H9 (cell line): ENCODE results near the gene OPALIN. TPM values are rescaled to one million over a fixed set of nuclear protein-coding genes. Genes with fewer than 3 reads are reported as not detected.
A peak's percentile ranks its signal among the peaks of the same experiment; 100 is the strongest.

Source experiments
- DNase-seq: peaks from one replicate; pipeline ENCODE4 v3.0.0-alpha.2; 2017
- H2AFZ ChIP-seq: one replicate; pipeline ENCODE4 v1.6.1; 2013; ENCODE audit warnings: mild to moderate bottlenecking, low read length, control low read depth, moderate library complexity
- H2AK5ac ChIP-seq: 2 replicates; pipeline ENCODE4 v1.6.1; 2013; ENCODE audit warnings: low read length, control low read depth, mixed read lengths; ENCODE audit not compliant: insufficient read length
- H2BK120ac ChIP-seq: one replicate; pipeline ENCODE4 v1.6.1; 2013; ENCODE audit warnings: low read depth, mild to moderate bottlenecking, low read length, control low read depth, inconsistent platforms; ENCODE audit not compliant: poor library complexity, severe bottlenecking
- H2BK12ac ChIP-seq: 2 replicates; pipeline ENCODE4 v1.6.1; 2013; ENCODE audit warnings: low read length, control low read depth, mixed read lengths, low read depth; ENCODE audit not compliant: insufficient read length
- H2BK15ac ChIP-seq: 2 replicates; pipeline ENCODE4 v1.6.1; 2013; ENCODE audit warnings: low read depth, low read length, control low read depth
- H2BK20ac ChIP-seq: one replicate; pipeline ENCODE4 v1.6.1; 2013; ENCODE audit warnings: low read depth, mild to moderate bottlenecking, low read length, control low read depth, inconsistent platforms; ENCODE audit not compliant: poor library complexity, severe bottlenecking
- H2BK5ac ChIP-seq: 2 replicates; pipeline ENCODE4 v1.6.1; 2013; ENCODE audit warnings: low read length, control low read depth, mixed read lengths; ENCODE audit not compliant: insufficient read length
- H3K14ac ChIP-seq: 2 replicates; pipeline ENCODE4 v1.6.1; 2013; ENCODE audit warnings: low read length, control low read depth; ENCODE audit not compliant: insufficient read depth
- H3K18ac ChIP-seq: 2 replicates; pipeline ENCODE4 v1.6.1; 2013; ENCODE audit warnings: low read depth, mild to moderate bottlenecking, mixed read lengths, low read length, control low read depth; ENCODE audit not compliant: insufficient read length
- H3K23ac ChIP-seq: 2 replicates; pipeline ENCODE4 v1.6.1; 2013; ENCODE audit warnings: low read length, control low read depth, mixed read lengths, low read depth; ENCODE audit not compliant: insufficient read length
- H3K23me2 ChIP-seq: 2 replicates; pipeline ENCODE4 v1.6.1; 2013; ENCODE audit warnings: low read depth, mild to moderate bottlenecking, mixed read lengths, low read length, control low read depth; ENCODE audit not compliant: insufficient read length, poor library complexity, severe bottlenecking
- H3K27ac ChIP-seq: 2 replicates; pipeline ENCODE4 v1.5.1; 2013; ENCODE audit warnings: low read length, control low read depth, mixed read lengths, low read depth; ENCODE audit not compliant: insufficient read length
- H3K27me3 ChIP-seq: 2 replicates; pipeline ENCODE4 v1.6.1; 2013; ENCODE audit warnings: low read length, control low read depth, inconsistent platforms; ENCODE audit not compliant: insufficient read depth
- H3K4ac ChIP-seq: 2 replicates; pipeline ENCODE4 v1.6.1; 2013; ENCODE audit warnings: low read depth, mild to moderate bottlenecking, control low read depth, inconsistent platforms, low read length, moderate library complexity
- H3K4me1 ChIP-seq: 2 replicates; pipeline ENCODE4 v1.6.1; 2013; ENCODE audit warnings: low read length, control low read depth, inconsistent platforms; ENCODE audit not compliant: insufficient read depth
- H3K4me2 ChIP-seq: 2 replicates; pipeline ENCODE4 v1.6.1; 2013; ENCODE audit warnings: low read length, control low read depth, mixed read lengths; ENCODE audit not compliant: insufficient read length, insufficient read depth
- H3K56ac ChIP-seq: 2 replicates; pipeline ENCODE4 v1.6.1; 2013; ENCODE audit warnings: low read depth, mild to moderate bottlenecking, mixed read lengths, low read length, control low read depth; ENCODE audit not compliant: insufficient read length
- H3K79me1 ChIP-seq: 2 replicates; pipeline ENCODE4 v1.6.1; 2013; ENCODE audit warnings: low read depth, mild to moderate bottlenecking, moderate library complexity, low read length, control low read depth, inconsistent platforms; ENCODE audit not compliant: insufficient read depth, poor library complexity, severe bottlenecking
- H3K79me2 ChIP-seq: 2 replicates; pipeline ENCODE4 v1.6.1; 2013; ENCODE audit warnings: low read length, control low read depth, inconsistent platforms; ENCODE audit not compliant: insufficient read depth
- H3K9ac ChIP-seq: 2 replicates; pipeline ENCODE4 v1.6.1; 2013; ENCODE audit warnings: low read length, control low read depth, mixed read lengths; ENCODE audit not compliant: insufficient read length; ENCODE audit errors: extremely low read depth
- H3K9me3 ChIP-seq: one replicate; pipeline ENCODE4 v1.6.1; 2013; ENCODE audit warnings: low read depth, low read length, inconsistent platforms; ENCODE audit not compliant: control insufficient read depth
- H3T11ph ChIP-seq: one replicate; pipeline ENCODE4 v1.6.1; 2013; ENCODE audit warnings: mild to moderate bottlenecking, low read length, control low read depth, inconsistent platforms
- H4K20me1 ChIP-seq: one replicate; pipeline ENCODE4 v1.6.1; 2013; ENCODE audit not compliant: control insufficient read depth, insufficient read length, insufficient read depth
- H4K5ac ChIP-seq: 2 replicates; pipeline ENCODE4 v1.6.1; 2013; ENCODE audit warnings: low read depth, mild to moderate bottlenecking, mixed read lengths, low read length, control low read depth; ENCODE audit not compliant: insufficient read length
- H4K8ac ChIP-seq: replicated peaks from 2 replicates; pipeline ENCODE4 v1.6.1; 2013; ENCODE audit warnings: low read length, control low read depth, mixed read lengths, low read depth; ENCODE audit not compliant: insufficient read length
- H4K91ac ChIP-seq: 2 replicates; pipeline ENCODE4 v1.6.1; 2013; ENCODE audit warnings: low read depth, mild to moderate bottlenecking, moderate library complexity, mixed read lengths, low read length, control low read depth; ENCODE audit not compliant: insufficient read length
- H3K27ac Mint-ChIP-seq, 3 experiments: 2 replicates in 2 of 3; 3 replicates in 1 of 3; pipeline ENCODE4 v1.8.0; 2020 to 2021; ENCODE audit warnings: mixed read lengths in 3 of 3, mild to moderate bottlenecking in 1 of 3, moderate library complexity in 1 of 3
- H3K27me3 Mint-ChIP-seq: 2 replicates; pipeline ENCODE4 v1.8.0; 2021; ENCODE audit warnings: low read depth, mild to moderate bottlenecking, moderate library complexity, mixed read lengths
- H3K36me3 Mint-ChIP-seq, 3 experiments: 2 replicates in 2 of 3; 3 replicates in 1 of 3; pipeline ENCODE4 v1.8.0; 2020 to 2021; ENCODE audit warnings: low read depth in 3 of 3, mixed read lengths in 3 of 3; ENCODE audit not compliant: insufficient read depth in 1 of 3
- H3K4me1 Mint-ChIP-seq, 2 experiments: 2 replicates each; pipeline ENCODE4 v1.8.0; 2020; ENCODE audit warnings: mixed read lengths in 2 of 2
- H3K4me3 Mint-ChIP-seq, 2 experiments: 2 replicates in 1 of 2; 3 replicates in 1 of 2; pipeline ENCODE4 v1.8.0; 2020 to 2021; ENCODE audit warnings: mild to moderate bottlenecking in 2 of 2, mixed read lengths in 2 of 2, moderate library complexity in 1 of 2
- H3K9me3 Mint-ChIP-seq, 2 experiments: 2 replicates in 1 of 2; 3 replicates in 1 of 2; pipeline ENCODE4 v1.8.0; 2020; ENCODE audit warnings: mild to moderate bottlenecking in 2 of 2, mixed read lengths in 2 of 2, moderate library complexity in 1 of 2
- WGBS: extraction: QIAGEN DNeasy Blood & Tissue Kit; methylation state at CpG from one replicate; pipeline ENCODE4 v1.1.7; 2013; ENCODE audit warnings: missing lambda C conversion rate, low lambda C conversion rate, mixed read lengths; ENCODE audit not compliant: insufficient read length; ENCODE audit errors: extremely low coverage; 5-methylcytosine and 5-hydroxymethylcytosine counted together
- total RNA-seq: library from RNA; stranded (reverse); gene quantifications from 2 replicates; pipeline ENCODE4 v1.2.1, GENCODE V29; 2021
- TF ChIP-seq, protein P1 (sequence below): fragments of 200-600 bp; sonication (generic); conservative IDR thresholded peaks from 3 replicates; pipeline ENCODE4 v1.8.0; 2021; ENCODE audit warnings: antibody characterized with exemption, mild to moderate bottlenecking

OPALIN gene
- total RNA-seq, 1 experiment from 2014 or later = not detected

DNA sequence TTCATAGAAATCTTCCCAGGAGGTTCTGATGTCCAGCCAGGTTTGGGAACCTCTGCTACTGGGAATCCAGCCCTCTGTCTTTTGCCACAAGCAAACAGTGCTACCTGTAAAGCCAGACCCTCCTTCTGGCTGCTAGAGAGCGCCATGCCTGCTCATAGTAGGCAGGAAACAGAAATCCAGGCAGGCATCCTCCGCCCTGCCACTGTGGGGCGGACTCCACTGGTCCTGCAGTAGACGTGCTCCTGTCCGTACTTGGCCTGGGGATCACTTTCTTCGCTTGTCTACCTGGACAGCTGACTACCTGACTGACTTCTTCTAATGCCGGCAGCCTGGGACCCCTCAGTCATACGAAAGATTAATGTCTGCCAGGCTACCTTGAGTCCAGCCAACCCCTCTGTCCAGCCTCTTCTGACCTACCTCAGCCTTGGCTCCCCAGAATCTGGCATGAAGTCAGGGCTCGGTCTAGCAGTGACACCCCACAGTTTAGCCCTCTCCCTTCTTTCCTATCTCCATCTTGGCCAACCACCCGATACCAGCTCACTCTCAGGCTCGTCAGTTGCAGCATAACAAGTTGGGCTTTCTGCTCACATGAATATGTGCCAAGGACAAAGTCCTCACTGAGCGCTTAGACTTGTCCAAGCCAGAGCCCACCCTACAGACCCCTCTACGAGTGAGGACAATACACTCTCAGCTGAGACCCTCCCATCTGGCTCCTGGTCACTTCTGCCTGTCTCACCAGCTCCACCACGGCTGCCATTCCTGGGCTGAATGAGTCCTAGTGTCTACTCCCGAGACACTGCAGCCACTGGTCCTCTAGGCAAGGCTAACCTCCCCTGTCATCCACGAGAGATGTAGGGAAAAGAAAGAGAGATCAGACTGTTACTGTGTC lies 43.9 kb upstream of the OPALIN start:
- Histone ChIP-seq H3K56ac (no peak overlapping the region), H3K4ac (no peak overlapping the region), H3K27ac (no peak overlapping the region), H2BK5ac (no peak overlapping the region), H4K5ac (no peak overlapping the region), H3K79me2 (no peaks in the 10 kb centered on the region), H3K9ac (no peak overlapping the region), H4K91ac (no peak overlapping the region), H2BK15ac (no peak overlapping the region), H3K4me2 (no peak overlapping the region), H3T11ph (no peak overlapping the region), H3K4me1 (no peaks in the 10 kb centered on the region), H2BK20ac (no peak overlapping the region), H2AFZ (no peak overlapping the region), H3K27me3 (no peaks in the 10 kb centered on the region), H3K23me2 (no peaks in the 10 kb centered on the region), H4K8ac (no peak overlapping the region), H3K9me3 (no peaks in the 10 kb centered on the region), H2BK12ac (no peak overlapping the region), H3K79me1 (no peaks in the 10 kb centered on the region), H2BK120ac (no peak overlapping the region), H3K23ac (no peak overlapping the region), H3K18ac (no peak overlapping the region), H4K20me1 (no peaks in the 10 kb centered on the region), H2AK5ac (no peak overlapping the region), H3K14ac (no peak overlapping the region)
- Mint-ChIP-seq H3K4me1 (peaks cover 18% of the 10 kb centered on the region in 2 experiments), H3K9me3 (no peaks in the 10 kb centered on the region), H3K27ac (peak overlapping the region in 1 of 3 experiments; percentile 37; a peak in 2 of 7 replicates), H3K27me3 (peaks cover under 1% of the 10 kb centered on the region), H3K36me3 (no peaks in the 10 kb centered on the region; a peak in 2 of 7 replicates), H3K4me3 (no peak overlapping the region)
- TF ChIP-seq, protein P1, sequence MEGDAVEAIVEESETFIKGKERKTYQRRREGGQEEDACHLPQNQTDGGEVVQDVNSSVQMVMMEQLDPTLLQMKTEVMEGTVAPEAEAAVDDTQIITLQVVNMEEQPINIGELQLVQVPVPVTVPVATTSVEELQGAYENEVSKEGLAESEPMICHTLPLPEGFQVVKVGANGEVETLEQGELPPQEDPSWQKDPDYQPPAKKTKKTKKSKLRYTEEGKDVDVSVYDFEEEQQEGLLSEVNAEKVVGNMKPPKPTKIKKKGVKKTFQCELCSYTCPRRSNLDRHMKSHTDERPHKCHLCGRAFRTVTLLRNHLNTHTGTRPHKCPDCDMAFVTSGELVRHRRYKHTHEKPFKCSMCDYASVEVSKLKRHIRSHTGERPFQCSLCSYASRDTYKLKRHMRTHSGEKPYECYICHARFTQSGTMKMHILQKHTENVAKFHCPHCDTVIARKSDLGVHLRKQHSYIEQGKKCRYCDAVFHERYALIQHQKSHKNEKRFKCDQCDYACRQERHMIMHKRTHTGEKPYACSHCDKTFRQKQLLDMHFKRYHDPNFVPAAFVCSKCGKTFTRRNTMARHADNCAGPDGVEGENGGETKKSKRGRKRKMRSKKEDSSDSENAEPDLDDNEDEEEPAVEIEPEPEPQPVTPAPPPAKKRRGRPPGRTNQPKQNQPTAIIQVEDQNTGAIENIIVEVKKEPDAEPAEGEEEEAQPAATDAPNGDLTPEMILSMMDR = peak; percentile 35; the same call in 2 of the 3 replicates
- no CpG with 5 or more reads among the region's 16 CpGs for WGBS
- peak; percentile 50 for DNase-seq
